ENCODE data around the gene CACNB2. TPM values are rescaled to one million over a fixed set of nuclear protein-coding genes. Genes with fewer than 3 reads are reported as not detected.
A peak's percentile ranks its signal among the peaks of the same experiment; 100 is the strongest.

CACNB2 gene
- total RNA-seq, 1 donor from 2014 or later, result 2.2 TPM

- peaks cover 9% of the 10 kb centered on the region for H3K4me1 Mint-ChIP-seq
- H3K36me3 Mint-ChIP-seq (ENCODE audit: low read depth), result no peaks in the 10 kb centered on the region
- H3K27me3 Mint-ChIP-seq (ENCODE audit: low read depth), result no peaks in the 10 kb centered on the region
- DNase-seq (ENCODE audit: low read depth, low spot score), result no peak
- TF ChIP-seq CTCF (conservative IDR thresholded peaks at IDR 0.05), result no peak
- H3K4me3 Mint-ChIP-seq, result no peak overlapping the region
- H3K9me3 Mint-ChIP-seq, result peaks cover 5% of the 10 kb centered on the region
- no peak overlapping the region for H3K27ac Mint-ChIP-seq (ENCODE audit: unreplicated experiment)
Measured at GRCh38 chr10:18476076-18476647, 335.9 kb downstream of the CACNB2 start.

- no peak for DNase-seq (ENCODE audit: low read depth, low spot score)
- H3K27ac Mint-ChIP-seq (ENCODE audit: unreplicated experiment), result no peak overlapping the region
- peaks cover 5% of the 10 kb centered on the region for H3K9me3 Mint-ChIP-seq
- H3K27me3 Mint-ChIP-seq (ENCODE audit: low read depth), result no peaks in the 10 kb centered on the region
- peaks cover 8% of the 10 kb centered on the region for H3K4me1 Mint-ChIP-seq
- H3K4me3 Mint-ChIP-seq, result no peak overlapping the region
- H3K36me3 Mint-ChIP-seq (ENCODE audit: low read depth), result no peaks in the 10 kb centered on the region
- no peak for TF ChIP-seq CTCF (conservative IDR thresholded peaks at IDR 0.05)
Measured at GRCh38 chr10:18478354-18478753, 338.1 kb downstream of the CACNB2 start.

- TF ChIP-seq CTCF (conservative IDR thresholded peaks at IDR 0.05), result no peak
- H3K4me1 Mint-ChIP-seq, result no peaks in the 10 kb centered on the region
- no peak for DNase-seq (ENCODE audit: low read depth, low spot score)
- no peak overlapping the region for H3K4me3 Mint-ChIP-seq
- no peaks in the 10 kb centered on the region for H3K27me3 Mint-ChIP-seq (ENCODE audit: low read depth)
- peaks cover 5% of the 10 kb centered on the region for H3K9me3 Mint-ChIP-seq
- H3K36me3 Mint-ChIP-seq (ENCODE audit: low read depth), result no peaks in the 10 kb centered on the region
- peak overlapping the region; percentile 15 for H3K27ac Mint-ChIP-seq (ENCODE audit: unreplicated experiment)
Measured at GRCh38 chr10:18479502-18479901, 339.3 kb downstream of the CACNB2 start.

GRCh38 chr10:18483516-18484186 is 343.4 kb downstream of the CACNB2 start:
- Mint-ChIP-seq H3K4me1 (no peaks in the 10 kb centered on the region), H3K4me3 (no peak overlapping the region), H3K27ac (ENCODE audit: unreplicated experiment) (no peak overlapping the region), H3K36me3 (ENCODE audit: low read depth) (no peaks in the 10 kb centered on the region), H3K27me3 (ENCODE audit: low read depth) (no peaks in the 10 kb centered on the region), H3K9me3 (peaks cover 3% of the 10 kb centered on the region)
- DNase-seq (ENCODE audit: low read depth, low spot score), result no peak
- TF ChIP-seq CTCF (conservative IDR thresholded peaks at IDR 0.05), result no peak

GRCh38 chr10:18486438-18486837 is 346.2 kb downstream of the CACNB2 start:
- no peak for TF ChIP-seq CTCF (conservative IDR thresholded peaks at IDR 0.05)
- no peaks in the 10 kb centered on the region for H3K4me1 Mint-ChIP-seq
- H3K9me3 Mint-ChIP-seq, result no peaks in the 10 kb centered on the region
- H3K4me3 Mint-ChIP-seq, result no peak overlapping the region
- no peaks in the 10 kb centered on the region for H3K36me3 Mint-ChIP-seq (ENCODE audit: low read depth)
- no peak overlapping the region for H3K27ac Mint-ChIP-seq (ENCODE audit: unreplicated experiment)
- no peaks in the 10 kb centered on the region for H3K27me3 Mint-ChIP-seq (ENCODE audit: low read depth)
- no peak for DNase-seq (ENCODE audit: low read depth, low spot score)
